ENCODE measurements around the gene TRIP13.

GRCh38 chr5:910769-911160 lies 18.1 kb downstream of the TRIP13 start:
- TF ChIP-seq CTCF (IDR thresholded peaks at IDR 0.05) = no peak
- no peak for TF ChIP-seq ZFX (IDR thresholded peaks at IDR 0.05; ENCODE audit: borderline replicate concordance)

Measured in 22Rv1 (cell line).